GM21528 (cell line): Measurements from ENCODE around the gene ALDH1A1.

Source experiments
- ATAC-seq: cut with Tn5 transposase; IDR thresholded peaks from one replicate; pipeline ENCODE4 v1.9.1; 2021; ENCODE audit warnings: mild to moderate bottlenecking, moderate library complexity; ENCODE audit not compliant: unreplicated experiment, low FRiP score

Gene ALDH1A1

GRCh38 chr9:72898784-72899733 lies 53.8 kb downstream of the ALDH1A1 start:
- ATAC-seq, result no peak

GRCh38 chr9:72898360-72898759 lies 54.5 kb downstream of the ALDH1A1 start:
- ATAC-seq, result no peak

- ATAC-seq, result no peak
Observed at GRCh38 chr9:72897069-72897649, 55.7 kb downstream of the ALDH1A1 start.

- no peak for ATAC-seq
Observed at GRCh38 chr9:72896439-72896838, 56.4 kb downstream of the ALDH1A1 start.

GRCh38 chr9:72895122-72895521 lies 57.7 kb downstream of the ALDH1A1 start:
- ATAC-seq, result no peak

GRCh38 chr9:72894342-72894741 lies 58.5 kb downstream of the ALDH1A1 start:
- no peak for ATAC-seq

GRCh38 chr9:72893437-72893836 lies 59.4 kb downstream of the ALDH1A1 start:
- ATAC-seq, result no peak

- no peak for ATAC-seq
Observed at GRCh38 chr9:72891043-72891442, 61.8 kb downstream of the ALDH1A1 start.

GRCh38 chr9:72888943-72889342 lies 63.9 kb downstream of the ALDH1A1 start:
- no peak for ATAC-seq

GRCh38 chr9:72888067-72888466 lies 64.8 kb downstream of the ALDH1A1 start:
- ATAC-seq, result no peak

- ATAC-seq, result no peak
Observed at GRCh38 chr9:72886386-72886785, 66.5 kb downstream of the ALDH1A1 start.

- ATAC-seq, result no peak
Observed at GRCh38 chr9:72884508-72884907, 68.3 kb downstream of the ALDH1A1 start.

GRCh38 chr9:72883875-72884274 lies 69.0 kb downstream of the ALDH1A1 start:
- no peak for ATAC-seq

- ATAC-seq, result no peak
Observed at GRCh38 chr9:72882117-72882775, 70.6 kb downstream of the ALDH1A1 start.

GRCh38 chr9:72880821-72881220 lies 72.0 kb downstream of the ALDH1A1 start:
- ATAC-seq, result no peak

GRCh38 chr9:72875221-72875620 lies 77.6 kb downstream of the ALDH1A1 start:
- no peak for ATAC-seq

- ATAC-seq, result no peak
Observed at GRCh38 chr9:72874344-72874743, 78.5 kb downstream of the ALDH1A1 start.

- ATAC-seq, result no peak
Observed at GRCh38 chr9:72873456-72873855, 79.4 kb downstream of the ALDH1A1 start.

- ATAC-seq, result no peak
Observed at GRCh38 chr9:72872718-72873117, 80.1 kb downstream of the ALDH1A1 start.

GRCh38 chr9:72871685-72872084 lies 81.2 kb downstream of the ALDH1A1 start:
- no peak for ATAC-seq

GRCh38 chr9:72864327-72864726 lies 88.5 kb downstream of the ALDH1A1 start:
- no peak for ATAC-seq
